PC-3 (cell line): ENCODE measurements around the gene RRH.

Experiments
- CTCF ChIP-seq: fragments of 300-600 bp; sonication (generic); conservative IDR thresholded peaks from 2 replicates; pipeline ENCODE4 v1.5.1; 2017; ENCODE audit warnings: antibody characterized with exemption, low read depth, mild to moderate bottlenecking, low read length
- EZH2 ChIP-seq: fragments of 300-600 bp; sonication (generic); IDR thresholded peaks from one replicate; pipeline ENCODE4 v1.6.1; 2017; ENCODE audit warnings: antibody characterized with exemption, mild to moderate bottlenecking, low read length; ENCODE audit not compliant: unreplicated experiment

- TF ChIP-seq EZH2 (no peak), CTCF (no peak)
Measured at GRCh38 chr4:109864134-109864533, 36.4 kb downstream of the RRH start.
